ENCODE results near the gene F13A1. TPM values are rescaled to one million over a fixed set of nuclear protein-coding genes. Genes with fewer than 3 reads are reported as not detected.

F13A1 gene
- total RNA-seq (48.6 TPM), polyA plus RNA-seq (ENCODE audit: insufficient read depth in 1 of 8, insufficient read length in 8 of 8, low replicate concordance in 1 of 8) (10 to 100 TPM; 26.0 to 64.9 (median 49.7) TPM)
- long read RNA-seq, donor 1, partial matches to known transcripts, result 0 of 3 reads
- long read RNA-seq, donor 1, other reads (novel, unspliced or antisense), result 0 of 3 reads
- long read RNA-seq, donor 2, partial matches to known transcripts, result 0 of 4 reads
- long read RNA-seq, donor 2, other reads (novel, unspliced or antisense), result 0 of 4 reads
- long read RNA-seq, donor 3, transcript F13A1-201 (15 exons, 3,999 nt), result major isoform, 21 of 44 reads
- long read RNA-seq, donor 3, partial matches to known transcripts, result 23 of 44 reads
- long read RNA-seq, donor 3, other reads (novel, unspliced or antisense), result 0 of 44 reads
- long read RNA-seq, donor 4, transcript F13A1-201 (15 exons, 3,999 nt), result major isoform, 7 of 12 reads
- long read RNA-seq, donor 4, partial matches to known transcripts, result 5 of 12 reads
- long read RNA-seq, donor 4, other reads (novel, unspliced or antisense), result 0 of 12 reads
- long read RNA-seq, donor 5, transcript F13A1-201 (15 exons, 3,999 nt), result major isoform, 21 of 124 reads
- long read RNA-seq, donor 5, partial matches to known transcripts, result 103 of 124 reads
- long read RNA-seq, donor 5, other reads (novel, unspliced or antisense), result 0 of 124 reads
- long read RNA-seq, donor 6, transcript F13A1-201 (15 exons, 3,999 nt), result major isoform, 8 of 40 reads
- long read RNA-seq, donor 6, partial matches to known transcripts, result 31 of 40 reads
- long read RNA-seq, donor 6, other reads (novel, unspliced or antisense), result 0 of 40 reads
- long read RNA-seq, donor 7, transcript F13A1-201 (15 exons, 3,999 nt), result major isoform, 11 of 13 reads
- long read RNA-seq, donor 7, partial matches to known transcripts, result 0 of 13 reads
- long read RNA-seq, donor 7, other reads (novel, unspliced or antisense), result 0 of 13 reads
- long read RNA-seq, donor 8, transcript F13A1-201 (15 exons, 3,999 nt), result major isoform, 10 of 12 reads
- long read RNA-seq, donor 8, partial matches to known transcripts, result 0 of 12 reads
- long read RNA-seq, donor 8, other reads (novel, unspliced or antisense), result 0 of 12 reads
- long read RNA-seq, donor 9, partial matches to known transcripts, result 32 of 36 reads
- long read RNA-seq, donor 9, other reads (novel, unspliced or antisense), result 0 of 36 reads
- long read RNA-seq, donor 10, transcript F13A1-201 (15 exons, 3,999 nt), result major isoform, 7 of 8 reads
- long read RNA-seq, donor 10, partial matches to known transcripts, result 0 of 8 reads
- long read RNA-seq, donor 10, other reads (novel, unspliced or antisense), result 0 of 8 reads
- long read RNA-seq, donor 11, transcript F13A1-201 (15 exons, 3,999 nt), result major isoform, 17 of 22 reads
- long read RNA-seq, donor 11, partial matches to known transcripts, result 5 of 22 reads
- long read RNA-seq, donor 11, other reads (novel, unspliced or antisense), result 0 of 22 reads

GRCh38 chr6:6319952-6320811, at the start of gene F13A1:
F13A1 (minus strand) TSS chr6:6320662; CDS start chr6:6318664, 1,998 bp downstream.
- 5% methylated on average over 25 of the region's 39 CpGs for WGBS (ENCODE audit: insufficient coverage)
- Histone ChIP-seq H3K4me3 (ENCODE audit: low read length) (peak within 1 kb of the TSS; percentile 30), H3K27ac (ENCODE audit: low read length) (peak within 1 kb of the TSS; percentile 29), H3K9me3 (replicated peaks; ENCODE audit: control insufficient read depth, low read depth, low read length) (no peaks in the 10 kb centered on the region), H3K4me1 (ENCODE audit: control insufficient read depth, insufficient read depth, low read length) (peaks cover 10% of the 10 kb centered on the region), H3K36me3 (ENCODE audit: control insufficient read depth, insufficient read depth, low read length) (no peaks in the 10 kb centered on the region), H3K27me3 (ENCODE audit: control insufficient read depth, insufficient read depth, low read length) (peaks cover 33% of the 10 kb centered on the region)
- DNase-seq, result peak; percentile 56

- Histone ChIP-seq H3K27ac (ENCODE audit: low read length) (no peak overlapping the region), H3K36me3 (ENCODE audit: control insufficient read depth, insufficient read depth, low read length) (no peaks in the 10 kb centered on the region), H3K9me3 (replicated peaks; ENCODE audit: control insufficient read depth, low read depth, low read length) (no peaks in the 10 kb centered on the region), H3K27me3 (ENCODE audit: control insufficient read depth, insufficient read depth, low read length) (no peaks in the 10 kb centered on the region), H3K4me3 (ENCODE audit: low read length) (no peak overlapping the region), H3K4me1 (ENCODE audit: control insufficient read depth, insufficient read depth, low read length) (no peaks in the 10 kb centered on the region)
- no CpG with 5 or more reads among the region's 1 CpG for WGBS (ENCODE audit: insufficient coverage)
- no peak for DNase-seq
These were observed 48.2 kb upstream of the F13A1 start for GRCh38 chr6:6368684-6369052.

- Histone ChIP-seq H3K27ac (ENCODE audit: low read length) (no peak overlapping the region), H3K4me3 (ENCODE audit: low read length) (no peak overlapping the region), H3K4me1 (ENCODE audit: control insufficient read depth, insufficient read depth, low read length) (no peaks in the 10 kb centered on the region), H3K9me3 (replicated peaks; ENCODE audit: control insufficient read depth, low read depth, low read length) (no peaks in the 10 kb centered on the region), H3K27me3 (ENCODE audit: control insufficient read depth, insufficient read depth, low read length) (no peaks in the 10 kb centered on the region), H3K36me3 (ENCODE audit: control insufficient read depth, insufficient read depth, low read length) (no peaks in the 10 kb centered on the region)
- DNase-seq, result no peak
- no CpG with 5 or more reads among the region's 3 CpGs for WGBS (ENCODE audit: insufficient coverage)
These were observed 47.7 kb upstream of the F13A1 start for GRCh38 chr6:6368040-6368683.

- WGBS (ENCODE audit: insufficient coverage), result 74% methylated on average over 8 of the region's 8 CpGs
- no peaks in the 10 kb centered on the region for H3K4me1 ChIP-seq (ENCODE audit: control insufficient read depth, insufficient read depth, low read length)
- no peak overlapping the region for H3K27ac ChIP-seq (ENCODE audit: low read length)
- no peak for DNase-seq
- H3K27me3 ChIP-seq (ENCODE audit: control insufficient read depth, insufficient read depth, low read length), result no peaks in the 10 kb centered on the region
- no peak overlapping the region for H3K4me3 ChIP-seq (ENCODE audit: low read length)
- H3K36me3 ChIP-seq (ENCODE audit: control insufficient read depth, insufficient read depth, low read length), result no peaks in the 10 kb centered on the region
- H3K9me3 ChIP-seq (replicated peaks; ENCODE audit: control insufficient read depth, low read depth, low read length), result no peaks in the 10 kb centered on the region
These were observed 46.3 kb upstream of the F13A1 start for GRCh38 chr6:6366803-6367202.

GRCh38 chr6:6365242-6365641, 44.8 kb upstream of the F13A1 start:
- WGBS (ENCODE audit: insufficient coverage), result 100% methylated on average over 2 of the region's 4 CpGs
- Histone ChIP-seq H3K9me3 (replicated peaks; ENCODE audit: control insufficient read depth, low read depth, low read length) (no peaks in the 10 kb centered on the region), H3K4me3 (ENCODE audit: low read length) (no peak overlapping the region), H3K27ac (ENCODE audit: low read length) (no peak overlapping the region), H3K36me3 (ENCODE audit: control insufficient read depth, insufficient read depth, low read length) (no peaks in the 10 kb centered on the region), H3K27me3 (ENCODE audit: control insufficient read depth, insufficient read depth, low read length) (no peaks in the 10 kb centered on the region), H3K4me1 (ENCODE audit: control insufficient read depth, insufficient read depth, low read length) (no peaks in the 10 kb centered on the region)
- no peak for DNase-seq

- no peaks in the 10 kb centered on the region for H3K36me3 ChIP-seq (ENCODE audit: control insufficient read depth, insufficient read depth, low read length)
- DNase-seq, result peak; percentile 27
- no peaks in the 10 kb centered on the region for H3K9me3 ChIP-seq (replicated peaks; ENCODE audit: control insufficient read depth, low read depth, low read length)
- no peak overlapping the region for H3K27ac ChIP-seq (ENCODE audit: low read length)
- no peaks in the 10 kb centered on the region for H3K27me3 ChIP-seq (ENCODE audit: control insufficient read depth, insufficient read depth, low read length)
- 100% methylated on average over 1 of the region's 5 CpGs for WGBS (ENCODE audit: insufficient coverage)
- no peak overlapping the region for H3K4me3 ChIP-seq (ENCODE audit: low read length)
- H3K4me1 ChIP-seq (ENCODE audit: control insufficient read depth, insufficient read depth, low read length), result no peaks in the 10 kb centered on the region
These were observed 41.8 kb upstream of the F13A1 start for GRCh38 chr6:6362056-6362840.

GRCh38 chr6:6357530-6357929, 37.1 kb upstream of the F13A1 start:
- no CpG with 5 or more reads among the region's 3 CpGs for WGBS (ENCODE audit: insufficient coverage)
- Histone ChIP-seq H3K9me3 (replicated peaks; ENCODE audit: control insufficient read depth, low read depth, low read length) (no peaks in the 10 kb centered on the region), H3K36me3 (ENCODE audit: control insufficient read depth, insufficient read depth, low read length) (no peaks in the 10 kb centered on the region), H3K4me3 (ENCODE audit: low read length) (no peak overlapping the region), H3K4me1 (ENCODE audit: control insufficient read depth, insufficient read depth, low read length) (peaks cover 2% of the 10 kb centered on the region), H3K27ac (ENCODE audit: low read length) (no peak overlapping the region), H3K27me3 (ENCODE audit: control insufficient read depth, insufficient read depth, low read length) (no peaks in the 10 kb centered on the region)
- DNase-seq, result no peak

- H3K4me3 ChIP-seq (ENCODE audit: low read length), result no peak overlapping the region
- H3K4me1 ChIP-seq (ENCODE audit: control insufficient read depth, insufficient read depth, low read length), result peaks cover 2% of the 10 kb centered on the region
- peak; percentile 58 for DNase-seq
- H3K9me3 ChIP-seq (replicated peaks; ENCODE audit: control insufficient read depth, low read depth, low read length), result no peaks in the 10 kb centered on the region
- no peaks in the 10 kb centered on the region for H3K27me3 ChIP-seq (ENCODE audit: control insufficient read depth, insufficient read depth, low read length)
- no peak overlapping the region for H3K27ac ChIP-seq (ENCODE audit: low read length)
- no peaks in the 10 kb centered on the region for H3K36me3 ChIP-seq (ENCODE audit: control insufficient read depth, insufficient read depth, low read length)
- WGBS (ENCODE audit: insufficient coverage), result 33% methylated on average over 4 of the region's 6 CpGs
These were observed 36.6 kb upstream of the F13A1 start for GRCh38 chr6:6357032-6357431.
